ENCODE results near the gene CCDC112.

CCDC112 gene

DNA sequence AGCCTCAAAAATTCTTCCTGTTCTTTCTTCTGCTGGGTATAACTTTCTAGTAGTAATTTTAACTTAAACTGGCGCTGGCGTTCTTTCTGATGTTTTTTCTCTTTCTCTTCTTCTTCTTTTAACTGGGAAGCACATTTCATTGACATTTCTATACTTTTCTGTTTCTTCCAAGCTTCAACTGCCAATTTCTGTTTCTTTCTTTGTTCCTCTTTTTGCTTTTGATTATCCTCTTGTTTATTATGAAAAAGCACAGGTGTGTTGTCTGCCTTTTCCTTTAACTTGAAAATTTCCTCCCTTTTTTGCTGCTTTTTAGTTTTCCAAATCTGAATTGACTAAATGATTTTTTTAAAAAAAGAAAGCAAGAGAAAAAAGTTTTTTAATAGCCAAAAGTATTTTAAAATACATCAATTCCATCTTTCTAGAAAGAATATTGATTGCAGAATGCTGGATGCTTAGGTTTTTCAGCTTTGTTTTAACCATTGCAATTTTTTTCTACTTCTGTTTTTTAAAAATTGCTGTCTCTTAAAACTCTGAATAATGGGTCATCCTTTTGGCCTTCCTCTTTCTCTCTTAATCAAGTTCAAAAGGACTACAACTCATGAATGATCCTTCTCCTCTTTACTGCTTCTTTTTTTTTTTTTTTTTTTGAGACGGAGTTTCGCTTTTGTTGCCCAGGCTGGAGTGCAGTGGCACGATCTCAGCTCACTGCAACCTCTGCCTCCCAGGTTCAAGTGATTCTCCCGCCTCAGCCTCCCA, 25.0 kb downstream of the CCDC112 start:
- ChIA-PET POLR2A (no interaction called here), CTCF (interaction anchor here (0.7 kb wide), 2 partner anchors 214 to 289 kb away, joined by 3 to 9 read pairs; no protein-coding TSS in a partner anchor)
- no peak for DNase-seq (ENCODE audit: extremely low spot score)
- TF ChIP-seq NFRKB (IDR thresholded peaks at IDR 0.05): no peak
- no peak for TF ChIP-seq FOXM1 (IDR thresholded peaks at IDR 0.05; ENCODE audit: borderline replicate concordance)
- no peak for TF ChIP-seq SP1 (IDR thresholded peaks at IDR 0.05)
- no peak for TF ChIP-seq FOXK2 (IDR thresholded peaks at IDR 0.05)
- no peak for TF ChIP-seq L3MBTL2 (conservative IDR thresholded peaks at IDR 0.05)
- TF ChIP-seq BHLHE40 (IDR thresholded peaks at IDR 0.05; ENCODE audit: borderline replicate concordance): no peak
- TF ChIP-seq ARNT (IDR thresholded peaks at IDR 0.05): no peak
- TF ChIP-seq, protein P1, sequence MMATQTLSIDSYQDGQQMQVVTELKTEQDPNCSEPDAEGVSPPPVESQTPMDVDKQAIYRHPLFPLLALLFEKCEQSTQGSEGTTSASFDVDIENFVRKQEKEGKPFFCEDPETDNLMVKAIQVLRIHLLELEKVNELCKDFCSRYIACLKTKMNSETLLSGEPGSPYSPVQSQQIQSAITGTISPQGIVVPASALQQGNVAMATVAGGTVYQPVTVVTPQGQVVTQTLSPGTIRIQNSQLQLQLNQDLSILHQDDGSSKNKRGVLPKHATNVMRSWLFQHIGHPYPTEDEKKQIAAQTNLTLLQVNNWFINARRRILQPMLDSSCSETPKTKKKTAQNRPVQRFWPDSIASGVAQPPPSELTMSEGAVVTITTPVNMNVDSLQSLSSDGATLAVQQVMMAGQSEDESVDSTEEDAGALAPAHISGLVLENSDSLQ (IDR thresholded peaks at IDR 0.05): no peak
- no peak for TF ChIP-seq LEF1 (IDR thresholded peaks at IDR 0.05; ENCODE audit: borderline replicate concordance)

DNA sequence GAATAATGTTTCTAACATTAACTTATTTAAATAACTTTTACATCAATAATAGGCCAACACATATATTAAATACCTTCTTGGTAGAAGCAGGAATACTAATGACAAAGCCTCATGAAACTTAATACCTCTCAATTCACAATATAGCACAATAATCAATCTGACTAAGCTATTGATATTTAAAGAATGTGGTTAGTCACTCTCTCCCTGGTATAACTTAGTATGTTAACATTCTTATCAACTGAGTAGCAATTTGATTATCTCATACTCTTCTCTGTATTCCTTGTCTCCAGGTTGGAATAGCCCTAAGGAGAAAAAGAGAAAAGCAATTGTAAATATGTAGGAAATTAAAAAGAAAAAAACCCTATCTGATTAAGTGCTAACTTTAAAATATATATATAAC, 28.8 kb downstream of the CCDC112 start:
- ChIA-PET CTCF (no interaction called here), POLR2A (no interaction called here)
- no peak for TF ChIP-seq TARDBP (IDR thresholded peaks at IDR 0.05)
- TF ChIP-seq ARNT (IDR thresholded peaks at IDR 0.05): no peak
- no peak for DNase-seq (ENCODE audit: extremely low spot score)

DNA sequence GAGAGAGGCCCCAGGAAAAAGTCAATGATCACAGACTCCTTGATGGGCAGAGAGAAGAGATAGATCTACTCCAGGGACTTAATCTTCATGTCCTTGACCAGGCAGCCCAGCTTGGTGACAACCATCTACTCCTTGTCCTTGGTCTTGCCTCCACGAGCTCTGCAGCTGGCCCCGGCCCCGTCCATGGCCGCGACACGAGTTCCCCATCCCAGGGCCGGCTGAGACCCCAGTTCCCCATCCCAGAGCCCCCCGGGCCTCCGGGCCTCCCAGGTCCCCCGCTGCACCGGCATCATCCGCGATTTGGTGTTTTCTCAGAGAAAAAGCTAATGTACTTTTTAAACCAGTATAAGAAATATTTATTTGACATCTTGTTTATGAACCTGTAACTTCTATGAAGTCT, 31.2 kb downstream of the CCDC112 start:
- ChIA-PET CTCF (no interaction called here), POLR2A (no interaction called here)
- TF ChIP-seq FOXM1 (IDR thresholded peaks at IDR 0.05; ENCODE audit: borderline replicate concordance) (no peak), BHLHE40 (IDR thresholded peaks at IDR 0.05; ENCODE audit: borderline replicate concordance) (no peak), FOXA1 (IDR thresholded peaks at IDR 0.05) (no peak), NFRKB (IDR thresholded peaks at IDR 0.05) (no peak), SP1 (IDR thresholded peaks at IDR 0.05) (no peak), ARNT (IDR thresholded peaks at IDR 0.05) (no peak), HDGF (IDR thresholded peaks at IDR 0.05; ENCODE audit: borderline replicate concordance) (no peak), ELF4 (IDR thresholded peaks at IDR 0.05) (no peak), L3MBTL2 (conservative IDR thresholded peaks at IDR 0.05) (no peak), FOXK2 (IDR thresholded peaks at IDR 0.05) (no peak), CTBP1 (IDR thresholded peaks at IDR 0.05; ENCODE audit: borderline replicate concordance) (no peak), SUZ12 (IDR thresholded peaks at IDR 0.05) (no peak), TARDBP (IDR thresholded peaks at IDR 0.05) (no peak), ZNF384 (IDR thresholded peaks at IDR 0.05) (no peak)
- TF ChIP-seq, protein P1 (IDR thresholded peaks at IDR 0.05): no peak
- no peak for DNase-seq (ENCODE audit: extremely low spot score)

DNA sequence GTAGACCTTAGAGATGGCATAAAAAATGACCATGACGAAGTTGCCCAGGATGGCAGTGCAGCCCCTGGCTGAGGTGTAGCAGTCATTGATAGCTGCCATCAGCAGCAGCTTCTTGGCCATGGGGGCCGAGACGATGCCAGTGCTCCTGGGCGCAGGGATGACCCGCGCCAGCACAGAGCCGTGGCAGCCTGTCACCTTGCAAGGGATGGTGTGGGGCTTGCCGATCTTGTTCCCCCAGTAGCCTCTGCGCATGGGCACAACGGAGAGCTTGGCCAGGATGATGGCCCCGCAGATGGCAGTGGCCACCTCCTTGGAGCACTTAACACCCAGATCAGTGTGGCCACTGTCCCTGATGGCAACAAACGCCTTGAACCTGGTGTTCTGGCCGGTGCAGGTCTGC, 31.7 kb downstream of the CCDC112 start:
- no peak for DNase-seq (ENCODE audit: extremely low spot score)
- CTCF ChIA-PET: no interaction called here
- TF ChIP-seq ELF4 (IDR thresholded peaks at IDR 0.05) (no peak), HDGF (IDR thresholded peaks at IDR 0.05; ENCODE audit: borderline replicate concordance) (no peak)
- POLR2A ChIA-PET: no interaction called here

DNA sequence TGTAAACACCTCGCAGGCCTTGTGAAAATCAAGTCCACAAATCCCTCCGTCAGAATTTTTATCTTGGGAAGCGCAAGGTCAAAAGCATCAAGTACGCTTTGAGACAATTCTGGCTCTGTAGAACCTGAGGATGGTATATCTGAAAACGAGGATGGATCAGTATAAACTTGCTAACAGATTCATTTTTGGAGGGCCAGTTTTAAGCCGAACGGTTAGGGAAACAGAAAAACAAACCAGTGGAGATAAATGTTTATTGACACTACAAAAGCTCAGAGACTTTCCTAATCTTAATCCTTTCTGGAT, 33.4 kb downstream of the CCDC112 start:
- DNase-seq (ENCODE audit: extremely low spot score): no peak
- CTCF ChIA-PET: interaction anchor here (0.6 kb wide), 1 partner anchor 245 kb away, joined by 3 read pairs; no protein-coding TSS in a partner anchor
- TF ChIP-seq ZNF384 (IDR thresholded peaks at IDR 0.05) (no peak), LEF1 (IDR thresholded peaks at IDR 0.05; ENCODE audit: borderline replicate concordance) (no peak), ELF4 (IDR thresholded peaks at IDR 0.05) (no peak), FOXM1 (IDR thresholded peaks at IDR 0.05; ENCODE audit: borderline replicate concordance) (no peak), HDGF (IDR thresholded peaks at IDR 0.05; ENCODE audit: borderline replicate concordance) (no peak), SP1 (IDR thresholded peaks at IDR 0.05) (no peak), L3MBTL2 (conservative IDR thresholded peaks at IDR 0.05) (no peak; the same call in 1 of the 2 replicates), NFRKB (IDR thresholded peaks at IDR 0.05) (no peak; the same call in 1 of the 2 replicates)
- POLR2A ChIA-PET: interaction anchor here (1.1 to 1.8 kb wide), 2 partner anchors 33 to 93 kb away, joined by 3 to 5 read pairs; partner anchors contain the start of genes CCDC112 and TRIM36

DNA sequence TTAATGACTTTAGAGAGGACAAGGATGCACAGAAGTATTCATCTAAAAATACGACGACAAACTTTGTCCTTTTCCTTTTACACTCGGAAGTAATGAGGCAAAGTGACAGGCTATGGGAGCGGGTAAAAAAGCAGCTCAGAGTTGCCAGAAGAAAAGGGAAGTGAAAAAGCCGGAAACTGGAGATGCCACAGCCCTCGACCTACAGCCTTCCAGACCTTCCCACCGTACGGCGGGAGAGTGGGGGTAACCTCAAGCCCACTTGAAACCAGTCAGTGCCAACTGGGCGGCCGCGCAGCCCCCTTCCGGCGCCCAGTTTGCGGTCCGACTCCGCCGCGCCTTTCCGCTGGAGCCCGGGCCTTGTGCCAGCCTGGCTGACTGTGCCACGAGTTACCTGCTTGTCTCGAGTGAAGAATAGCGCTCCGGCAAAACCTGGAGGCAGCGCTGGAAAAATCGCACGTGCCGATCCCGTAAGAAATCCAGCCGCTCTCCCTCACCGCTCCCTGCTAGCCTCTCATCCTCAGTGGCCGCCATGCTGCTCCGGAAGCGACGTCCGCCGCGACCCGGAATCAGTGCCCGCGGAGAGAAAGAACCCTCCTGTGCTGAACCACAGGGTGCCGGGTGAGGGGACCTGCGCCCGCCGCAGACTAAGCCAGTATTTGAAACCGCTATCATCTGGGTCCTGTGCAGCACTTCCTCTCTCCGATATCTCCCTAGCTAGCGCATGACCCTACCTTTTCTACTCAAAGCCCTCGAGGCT, 34.0 kb downstream of the CCDC112 start, which contains the start of gene PGGT1B:
TSS of gene PGGT1B (minus strand) at position 557 of the 757 bp plus-strand sequence. CDS start at position 531, 26 bp downstream.
- POLR2A ChIA-PET: interaction anchor here (1.1 to 2.1 kb wide), 4 partner anchors 8 to 93 kb away, joined by 3 to 12 read pairs (median 5); partner anchors contain the start of genes CCDC112 and TRIM36
- no peak for TF ChIP-seq LEF1 (IDR thresholded peaks at IDR 0.05; ENCODE audit: borderline replicate concordance)
- TF ChIP-seq, protein P1 (IDR thresholded peaks at IDR 0.05): peak; percentile 46; the same call in 1 of the 2 replicates
- TF ChIP-seq L3MBTL2 (conservative IDR thresholded peaks at IDR 0.05): peak; percentile 79; the same call in 1 of the 2 replicates
- TF ChIP-seq ELF4 (IDR thresholded peaks at IDR 0.05): peak; percentile 60
- peak; percentile 75 for DNase-seq (ENCODE audit: extremely low spot score)
- CTCF ChIA-PET: no interaction called here

All from HEK293T (cell line).